Activated naive CD8-positive, alpha-beta T cell treated with anti-CD3 and anti-CD28 coated beads, Interleukin-2, amount 50 U/mL, for 24 hours (primary cell): ENCODE measurements around the gene EBPL.

Source experiments
- ATAC-seq: fragments of 150-1000 bp; cut with Tn5 transposase; one replicate; pipeline ENCODE4 v1.10.0; 2021
- DNase-seq: peaks from one replicate; pipeline ENCODE4 v3.0.0; 2021
- H3K27ac Mint-ChIP-seq: one replicate; pipeline ENCODE4 v1.8.0; 2021; ENCODE audit warnings: mild to moderate bottlenecking, mixed read lengths
- H3K27me3 Mint-ChIP-seq: one replicate; pipeline ENCODE4 v1.8.0; 2021; ENCODE audit warnings: mixed read lengths
- H3K36me3 Mint-ChIP-seq: one replicate; pipeline ENCODE4 v1.8.0; 2021; ENCODE audit warnings: low read depth, mixed read lengths
- H3K4me1 Mint-ChIP-seq: one replicate; pipeline ENCODE4 v1.8.0; 2021; ENCODE audit warnings: mixed read lengths
- H3K4me3 Mint-ChIP-seq: one replicate; pipeline ENCODE4 v1.8.0; 2021; ENCODE audit warnings: mild to moderate bottlenecking, moderate library complexity, mixed read lengths
- H3K9me3 Mint-ChIP-seq: one replicate; pipeline ENCODE4 v1.8.0; 2021; ENCODE audit warnings: mixed read lengths

EBPL gene

GRCh38 chr13:49690133-49690994 lies 922 bp downstream of the EBPL start:
- Mint-ChIP-seq H3K27me3 (no peaks in the 10 kb centered on the region), H3K4me3 (peak overlapping the region; percentile 90), H3K9me3 (no peaks in the 10 kb centered on the region), H3K36me3 (peaks cover 11% of the 10 kb centered on the region), H3K27ac (peak overlapping the region; percentile 81), H3K4me1 (peaks cover 21% of the 10 kb centered on the region)
- ATAC-seq, result no peak
- no peak for DNase-seq

- H3K36me3 Mint-ChIP-seq, result peaks cover 10% of the 10 kb centered on the region
- no peak overlapping the region for H3K27ac Mint-ChIP-seq
- DNase-seq, result no peak
- no peak overlapping the region for H3K4me3 Mint-ChIP-seq
- H3K27me3 Mint-ChIP-seq, result no peaks in the 10 kb centered on the region
- H3K4me1 Mint-ChIP-seq, result peaks cover 14% of the 10 kb centered on the region
- no peaks in the 10 kb centered on the region for H3K9me3 Mint-ChIP-seq
- peak; percentile 76 for ATAC-seq
Observed at GRCh38 chr13:49683489-49683888, 7.8 kb downstream of the EBPL start.

- Mint-ChIP-seq H3K27me3 (no peaks in the 10 kb centered on the region), H3K27ac (no peak overlapping the region), H3K36me3 (peaks cover 5% of the 10 kb centered on the region), H3K9me3 (no peaks in the 10 kb centered on the region), H3K4me3 (no peak overlapping the region), H3K4me1 (peaks cover 14% of the 10 kb centered on the region)
- ATAC-seq, result no peak
- no peak for DNase-seq
Observed at GRCh38 chr13:49681842-49682435, 9.3 kb downstream of the EBPL start.

DNA sequence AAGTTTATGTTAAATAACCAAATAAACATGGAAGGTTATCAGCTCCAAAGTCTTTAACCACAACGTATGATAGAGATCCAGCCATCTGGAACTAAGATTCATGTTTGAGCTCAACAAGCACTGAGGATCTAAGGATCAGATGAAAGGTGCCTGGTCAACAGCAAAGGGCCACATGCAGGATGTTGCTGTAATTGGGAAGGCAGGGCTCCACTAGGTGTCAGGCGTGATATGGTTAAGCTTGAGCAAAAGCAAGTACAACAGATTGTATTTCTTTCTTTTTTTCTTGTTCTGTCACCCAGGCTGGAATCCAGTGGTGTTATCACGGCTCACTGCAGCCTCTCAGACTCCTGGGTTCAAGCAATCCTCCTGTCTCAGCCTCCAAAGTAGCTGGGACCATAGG lies 12.0 kb downstream of the EBPL start:
- ATAC-seq, result no peak
- Mint-ChIP-seq H3K4me1 (peaks cover 14% of the 10 kb centered on the region), H3K27ac (no peak overlapping the region), H3K9me3 (no peaks in the 10 kb centered on the region), H3K36me3 (peaks cover 12% of the 10 kb centered on the region), H3K27me3 (no peaks in the 10 kb centered on the region), H3K4me3 (no peak overlapping the region)
- no peak for DNase-seq

DNA sequence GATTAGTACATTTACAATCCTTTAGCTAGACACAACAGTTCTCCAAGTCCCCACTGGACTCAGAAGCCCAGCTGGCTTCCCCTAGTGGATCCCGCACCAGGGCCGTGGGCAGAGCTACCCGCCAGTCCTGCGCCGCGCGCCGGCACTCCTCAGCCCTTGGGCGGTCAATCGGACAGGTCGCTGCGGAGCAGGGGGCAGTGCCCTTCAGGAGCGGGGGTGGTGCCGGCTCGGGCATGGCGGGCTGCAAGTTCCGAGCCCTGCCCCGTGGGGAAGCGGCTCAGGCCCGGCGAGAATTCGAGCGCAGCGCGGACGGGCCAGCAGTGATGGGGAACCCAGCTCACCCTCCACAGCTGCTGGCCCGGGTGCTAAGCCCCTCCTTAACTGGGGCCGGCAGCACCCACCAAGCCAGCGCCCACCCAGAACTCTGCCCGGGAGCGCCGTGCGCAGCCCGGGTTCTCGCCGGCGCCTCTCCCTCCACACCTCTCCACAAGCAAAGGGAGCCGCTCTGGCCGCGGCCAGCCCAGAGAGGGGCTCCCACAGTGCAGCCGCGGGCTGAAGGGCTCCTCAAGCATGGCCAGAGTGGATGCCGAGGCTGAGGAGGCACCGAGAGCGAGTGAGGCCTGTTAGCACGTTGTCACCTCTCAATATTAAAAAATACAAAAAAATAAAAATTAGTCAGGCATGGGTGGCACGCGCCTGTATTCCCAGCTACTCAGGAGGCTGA lies 12.9 kb downstream of the EBPL start:
- no peak overlapping the region for H3K27ac Mint-ChIP-seq
- no peaks in the 10 kb centered on the region for H3K9me3 Mint-ChIP-seq
- H3K36me3 Mint-ChIP-seq, result peaks cover 12% of the 10 kb centered on the region
- no peak overlapping the region for H3K4me3 Mint-ChIP-seq
- H3K4me1 Mint-ChIP-seq, result peaks cover 6% of the 10 kb centered on the region
- no peak for DNase-seq
- no peaks in the 10 kb centered on the region for H3K27me3 Mint-ChIP-seq
- ATAC-seq, result peak; percentile 36

GRCh38 chr13:49676581-49677298 lies 14.5 kb downstream of the EBPL start:
- Mint-ChIP-seq H3K4me3 (no peak overlapping the region), H3K9me3 (no peaks in the 10 kb centered on the region), H3K27ac (no peak overlapping the region), H3K27me3 (no peaks in the 10 kb centered on the region), H3K4me1 (peaks cover 4% of the 10 kb centered on the region), H3K36me3 (peaks cover 12% of the 10 kb centered on the region)
- no peak for DNase-seq
- ATAC-seq, result no peak

DNA sequence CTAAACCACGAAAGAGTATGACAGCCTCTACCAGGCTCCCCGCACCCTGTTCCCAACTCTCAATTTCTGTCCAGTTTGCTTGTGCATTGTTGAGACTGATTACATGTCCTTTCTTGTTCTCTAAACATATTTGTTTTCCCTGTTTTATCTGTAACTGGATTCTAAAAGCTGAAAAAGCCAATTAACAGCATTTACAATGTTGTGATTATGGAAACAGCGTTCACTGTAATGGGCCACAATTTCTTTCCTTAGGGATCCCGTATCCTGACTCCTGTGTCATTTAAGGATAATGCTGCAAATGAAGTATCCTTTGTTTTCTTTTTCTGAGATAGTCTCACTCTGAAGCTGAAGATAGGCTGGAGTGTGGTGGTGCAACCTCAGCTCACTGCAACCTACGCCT lies 20.5 kb downstream of the EBPL start:
- no peak overlapping the region for H3K27ac Mint-ChIP-seq
- no peaks in the 10 kb centered on the region for H3K27me3 Mint-ChIP-seq

GRCh38 chr13:49669735-49670309 lies 21.5 kb downstream of the EBPL start:
- no peaks in the 10 kb centered on the region for H3K27me3 Mint-ChIP-seq
- DNase-seq (peak; percentile 27), ATAC-seq (peak; percentile 73)
- H3K4me1 Mint-ChIP-seq, result no peaks in the 10 kb centered on the region
- peaks cover 17% of the 10 kb centered on the region for H3K36me3 Mint-ChIP-seq
- H3K27ac Mint-ChIP-seq, result no peak overlapping the region
- H3K4me3 Mint-ChIP-seq, result no peak overlapping the region
- no peaks in the 10 kb centered on the region for H3K9me3 Mint-ChIP-seq

More for the DNA sequence above, 20.5 kb downstream of the EBPL start:
- ATAC-seq (no peak), DNase-seq (no peak)
- peaks cover 14% of the 10 kb centered on the region for H3K36me3 Mint-ChIP-seq
- H3K4me3 Mint-ChIP-seq, result no peak overlapping the region
- H3K4me1 Mint-ChIP-seq, result peaks cover under 1% of the 10 kb centered on the region
- no peaks in the 10 kb centered on the region for H3K9me3 Mint-ChIP-seq

DNA sequence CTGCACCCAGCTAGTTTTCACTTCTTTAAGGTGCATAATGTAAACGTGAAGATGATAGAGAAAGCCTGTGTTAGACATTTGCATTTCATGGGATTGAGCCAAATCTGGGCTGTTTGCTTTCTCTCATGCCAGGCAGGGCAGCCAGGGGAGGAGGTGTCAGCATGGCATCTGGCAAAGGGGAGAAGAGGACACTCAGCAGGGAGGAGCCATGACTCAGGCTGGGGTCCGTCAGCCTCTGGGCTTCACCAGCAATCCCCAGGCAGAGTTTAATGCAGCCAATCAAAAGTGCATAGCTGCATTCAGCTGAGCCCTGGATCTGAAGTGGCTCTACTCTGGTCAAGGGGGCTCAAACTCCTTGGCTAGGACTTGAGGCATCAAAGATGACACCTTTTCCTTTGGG lies 23.5 kb downstream of the EBPL start:
- ATAC-seq, result no peak
- Mint-ChIP-seq H3K27ac (no peak overlapping the region), H3K4me1 (no peaks in the 10 kb centered on the region), H3K27me3 (no peaks in the 10 kb centered on the region), H3K4me3 (no peak overlapping the region), H3K9me3 (no peaks in the 10 kb centered on the region), H3K36me3 (peaks cover 20% of the 10 kb centered on the region)
- no peak for DNase-seq

DNA sequence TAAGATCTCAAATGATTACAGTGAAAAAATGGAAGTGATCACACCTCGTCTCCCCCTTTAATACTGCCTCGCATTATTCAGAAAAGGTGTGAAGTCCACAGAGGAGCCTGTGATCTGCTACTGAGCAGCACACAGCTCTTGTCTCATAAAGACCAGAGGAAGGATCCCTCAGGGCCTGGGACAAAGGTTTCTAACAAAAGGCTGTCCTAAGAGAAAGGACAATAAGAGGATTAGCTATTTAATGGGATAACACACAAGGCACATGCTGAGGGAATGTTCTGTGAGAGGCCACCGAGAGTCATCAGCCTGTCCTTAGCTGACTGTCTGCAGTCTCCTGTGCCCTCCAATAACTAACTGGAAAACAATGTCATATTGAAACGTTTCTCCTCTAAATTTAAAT lies 26.7 kb downstream of the EBPL start:
- ATAC-seq, result no peak
- Mint-ChIP-seq H3K27me3 (no peaks in the 10 kb centered on the region), H3K9me3 (no peaks in the 10 kb centered on the region)

GRCh38 chr13:49657241-49657641 lies 34.0 kb downstream of the EBPL start:
- H3K4me1 Mint-ChIP-seq, result no peaks in the 10 kb centered on the region
- H3K27ac Mint-ChIP-seq, result no peak overlapping the region

More for the DNA sequence above, 26.7 kb downstream of the EBPL start:
- H3K4me3 Mint-ChIP-seq, result no peak overlapping the region
- H3K4me1 Mint-ChIP-seq, result no peaks in the 10 kb centered on the region
- no peak for DNase-seq
- H3K27ac Mint-ChIP-seq, result no peak overlapping the region
- H3K36me3 Mint-ChIP-seq, result peaks cover 24% of the 10 kb centered on the region

GRCh38 chr13:49655906-49656305 lies 35.4 kb downstream of the EBPL start:
- H3K27ac Mint-ChIP-seq, result no peak overlapping the region
- H3K27me3 Mint-ChIP-seq, result no peaks in the 10 kb centered on the region
- DNase-seq, result no peak
- no peaks in the 10 kb centered on the region for H3K36me3 Mint-ChIP-seq
- no peaks in the 10 kb centered on the region for H3K4me1 Mint-ChIP-seq
- H3K9me3 Mint-ChIP-seq, result no peaks in the 10 kb centered on the region
- no peak for ATAC-seq
- H3K4me3 Mint-ChIP-seq, result no peak overlapping the region

More at GRCh38 chr13:49657241-49657641, 34.0 kb downstream of the EBPL start:
- Mint-ChIP-seq H3K9me3 (no peaks in the 10 kb centered on the region), H3K27me3 (no peaks in the 10 kb centered on the region), H3K36me3 (peaks cover 3% of the 10 kb centered on the region), H3K4me3 (no peak overlapping the region)
- ATAC-seq (no peak), DNase-seq (no peak)

DNA sequence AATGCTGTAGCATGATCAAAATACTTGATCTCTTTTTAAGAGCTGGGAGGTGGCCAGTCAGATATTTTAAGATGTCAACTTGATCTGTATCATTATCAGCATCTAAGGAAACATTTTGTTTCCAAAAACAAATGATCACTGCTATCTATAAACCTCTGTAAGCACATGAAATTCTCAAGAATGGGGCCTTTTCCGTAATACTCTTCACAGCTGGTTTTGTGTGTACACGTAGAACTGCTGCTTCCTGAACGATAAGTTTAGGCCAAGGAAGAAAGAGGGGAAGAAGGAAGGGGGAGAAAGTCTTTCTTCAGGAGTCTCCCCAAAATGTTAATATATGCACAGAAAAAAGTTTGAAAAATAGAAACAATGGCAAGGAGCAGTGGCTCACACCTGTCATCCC lies 37.3 kb downstream of the EBPL start:
- no peaks in the 10 kb centered on the region for H3K27me3 Mint-ChIP-seq
- H3K4me3 Mint-ChIP-seq, result no peak overlapping the region
- no peak for DNase-seq

DNA sequence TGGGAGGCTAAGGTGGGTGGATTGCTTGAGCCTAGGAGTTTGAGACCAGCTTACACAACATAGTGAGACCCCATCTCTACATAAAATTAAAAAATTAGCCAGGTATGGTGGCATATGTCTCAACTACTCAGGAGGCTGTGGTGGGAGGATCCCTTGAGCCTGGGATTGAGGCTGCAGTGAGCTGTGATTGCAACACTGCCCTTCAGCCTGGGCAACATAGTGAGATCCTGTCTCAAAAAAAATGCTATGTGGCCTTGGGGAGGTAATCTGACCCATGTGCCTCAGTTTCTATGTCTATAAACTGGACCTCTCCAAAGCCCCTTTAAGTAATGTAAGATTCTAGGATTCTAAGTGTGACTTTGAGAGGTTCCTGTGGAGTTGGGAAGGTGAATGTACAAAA lies 37.8 kb downstream of the EBPL start:
- H3K4me1 Mint-ChIP-seq, result no peaks in the 10 kb centered on the region
- H3K36me3 Mint-ChIP-seq, result no peaks in the 10 kb centered on the region
- no peak overlapping the region for H3K4me3 Mint-ChIP-seq
- H3K27me3 Mint-ChIP-seq, result no peaks in the 10 kb centered on the region
- H3K27ac Mint-ChIP-seq, result no peak overlapping the region
- DNase-seq (no peak), ATAC-seq (no peak)
- no peaks in the 10 kb centered on the region for H3K9me3 Mint-ChIP-seq

More for the DNA sequence above, 37.3 kb downstream of the EBPL start:
- Mint-ChIP-seq H3K36me3 (no peaks in the 10 kb centered on the region), H3K4me1 (no peaks in the 10 kb centered on the region), H3K27ac (no peak overlapping the region), H3K9me3 (no peaks in the 10 kb centered on the region)
- ATAC-seq, result no peak
